Choroid plexus epithelial cell (primary cell): ENCODE data around the gene GPR65.
"Not testable (repeated sequence)": the region's sequence is repeated elsewhere in the genome, so short reads cannot be mapped to it uniquely, and the experiment has no call there.

Experiments used
- DNase-seq: peaks from one replicate; pipeline ENCODE4 v3.0.0-alpha.2; 2010; ENCODE audit warnings: low read depth
- H3K4me3 ChIP-seq: 2 replicates; pipeline ENCODE4 v1.5.1; 2011; ENCODE audit warnings: low read depth, mild to moderate bottlenecking, control low read depth, low read length, moderate library complexity
- TF ChIP-seq, protein P1 (sequence below): conservative IDR thresholded peaks from 2 replicates; pipeline ENCODE4 v1.5.1; 2011; ENCODE audit warnings: low read depth, mild to moderate bottlenecking, control low read depth, inconsistent platforms, low read length, moderate library complexity

The GPR65 gene

DNA sequence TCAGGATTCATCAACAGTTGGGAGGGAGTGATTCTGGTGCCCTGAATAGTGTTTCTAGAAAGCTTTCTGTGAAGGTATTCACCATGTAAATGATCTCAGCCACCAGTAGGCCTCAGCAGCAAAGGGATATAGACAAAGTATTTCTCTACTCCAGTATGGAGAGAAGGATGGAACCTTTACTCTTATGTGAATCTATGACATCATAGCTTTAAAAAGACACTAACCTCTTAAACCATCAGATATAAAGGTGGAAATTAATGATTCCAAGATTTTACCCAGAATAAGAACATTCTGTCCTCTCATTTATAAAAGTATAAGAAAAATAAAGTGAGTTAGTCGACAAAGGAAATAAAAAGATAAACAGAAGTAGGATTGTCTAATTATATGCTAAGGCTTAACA, 4.6 kb downstream of the GPR65 start:
- DNase-seq, result no peak
- TF ChIP-seq, protein P1, sequence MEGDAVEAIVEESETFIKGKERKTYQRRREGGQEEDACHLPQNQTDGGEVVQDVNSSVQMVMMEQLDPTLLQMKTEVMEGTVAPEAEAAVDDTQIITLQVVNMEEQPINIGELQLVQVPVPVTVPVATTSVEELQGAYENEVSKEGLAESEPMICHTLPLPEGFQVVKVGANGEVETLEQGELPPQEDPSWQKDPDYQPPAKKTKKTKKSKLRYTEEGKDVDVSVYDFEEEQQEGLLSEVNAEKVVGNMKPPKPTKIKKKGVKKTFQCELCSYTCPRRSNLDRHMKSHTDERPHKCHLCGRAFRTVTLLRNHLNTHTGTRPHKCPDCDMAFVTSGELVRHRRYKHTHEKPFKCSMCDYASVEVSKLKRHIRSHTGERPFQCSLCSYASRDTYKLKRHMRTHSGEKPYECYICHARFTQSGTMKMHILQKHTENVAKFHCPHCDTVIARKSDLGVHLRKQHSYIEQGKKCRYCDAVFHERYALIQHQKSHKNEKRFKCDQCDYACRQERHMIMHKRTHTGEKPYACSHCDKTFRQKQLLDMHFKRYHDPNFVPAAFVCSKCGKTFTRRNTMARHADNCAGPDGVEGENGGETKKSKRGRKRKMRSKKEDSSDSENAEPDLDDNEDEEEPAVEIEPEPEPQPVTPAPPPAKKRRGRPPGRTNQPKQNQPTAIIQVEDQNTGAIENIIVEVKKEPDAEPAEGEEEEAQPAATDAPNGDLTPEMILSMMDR, result no peak
- H3K4me3 ChIP-seq, result no peak overlapping the region

DNA sequence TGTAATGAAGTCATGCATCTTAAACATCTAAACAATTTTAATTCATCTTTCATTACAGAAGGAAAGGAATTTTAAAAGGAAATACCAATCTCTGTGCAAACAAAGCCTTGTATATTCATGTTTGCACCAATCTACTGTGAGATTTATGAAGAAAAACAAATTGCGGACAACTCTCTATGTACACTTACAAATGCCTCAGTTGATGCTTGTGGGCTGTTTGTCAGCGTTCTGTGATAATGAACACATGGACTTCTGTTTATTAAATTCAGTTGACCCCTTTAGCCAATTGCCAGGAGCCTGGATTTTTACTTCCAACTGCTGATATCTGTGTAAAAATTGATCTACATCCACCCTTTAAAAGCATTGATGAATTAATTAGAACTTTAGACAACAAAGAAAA, 5.4 kb downstream of the GPR65 start:
- TF ChIP-seq, protein P1, result no peak
- H3K4me3 ChIP-seq, result no peak overlapping the region
- DNase-seq, result no peak

DNA sequence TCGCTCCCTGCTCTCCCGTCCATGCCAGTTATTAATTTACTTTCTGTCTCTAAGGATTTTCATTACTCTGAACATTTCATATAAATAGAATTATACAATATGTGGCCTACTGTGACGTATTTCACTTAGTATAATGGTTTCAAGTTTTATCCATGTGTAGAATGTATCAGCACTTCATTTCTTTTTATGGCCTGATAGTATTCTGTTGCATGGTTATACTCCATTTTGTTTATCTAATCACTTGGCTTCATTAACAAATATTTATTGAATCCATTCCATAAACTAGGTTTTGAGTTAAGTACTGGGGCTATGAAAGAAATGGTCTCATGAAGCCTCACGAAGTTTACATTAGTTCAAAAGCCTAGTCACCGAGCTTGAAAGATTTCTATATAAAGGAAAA, 7.6 kb downstream of the GPR65 start:
- no peak overlapping the region for H3K4me3 ChIP-seq
- no peak for DNase-seq
- TF ChIP-seq, protein P1, result no peak

DNA sequence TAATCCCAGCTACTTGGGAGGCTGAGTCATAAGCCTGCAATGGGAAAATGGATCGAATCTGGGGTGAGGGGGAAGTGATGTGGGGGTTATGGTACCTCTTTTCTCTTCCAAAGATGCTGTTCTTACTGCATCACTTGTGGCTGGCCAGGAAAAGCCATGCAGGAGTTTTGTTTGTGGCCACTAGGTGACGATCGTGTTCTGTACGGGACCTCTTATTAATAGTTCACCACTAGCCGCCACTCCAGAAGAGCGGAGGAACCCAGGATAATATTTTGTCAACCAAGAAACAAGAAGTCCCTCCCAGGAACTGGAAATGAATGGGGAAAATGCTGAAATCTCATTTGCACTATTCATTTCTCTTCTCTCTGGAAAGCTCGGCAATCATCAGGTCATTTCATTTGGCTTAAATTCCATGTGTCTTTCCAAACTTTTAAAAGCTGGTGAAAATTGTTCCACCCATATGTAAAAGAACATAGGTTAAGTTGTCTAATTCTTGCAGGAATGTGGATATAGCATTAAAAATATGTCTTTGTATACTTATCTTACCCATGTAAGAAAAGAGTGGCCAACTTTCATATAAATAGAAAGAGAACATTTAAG, 8.9 kb downstream of the GPR65 start:
- TF ChIP-seq, protein P1, result peak; percentile 89
- no peak overlapping the region for H3K4me3 ChIP-seq
- DNase-seq, result peak; percentile 82

DNA sequence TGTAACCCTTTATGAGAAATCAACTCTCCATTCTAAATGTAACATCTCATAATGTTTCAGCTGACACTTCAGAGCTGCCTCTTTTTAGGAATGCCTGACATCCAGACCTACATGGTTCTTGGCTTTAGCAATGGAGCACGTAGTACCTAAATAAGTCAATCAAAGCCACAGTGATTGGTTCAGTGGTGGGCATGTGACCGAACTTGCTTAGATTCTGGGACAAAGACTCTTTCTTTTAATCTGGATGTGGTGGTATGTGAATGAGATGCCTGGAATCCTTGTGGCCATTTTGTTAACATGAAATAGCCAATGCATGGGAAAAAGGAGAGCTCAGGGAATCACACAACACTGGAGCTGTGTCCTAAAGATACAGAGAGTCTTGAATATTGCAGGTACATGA, 11.8 kb downstream of the GPR65 start:
- TF ChIP-seq, protein P1, result no peak
- H3K4me3 ChIP-seq, result no peak overlapping the region
- DNase-seq, result no peak

DNA sequence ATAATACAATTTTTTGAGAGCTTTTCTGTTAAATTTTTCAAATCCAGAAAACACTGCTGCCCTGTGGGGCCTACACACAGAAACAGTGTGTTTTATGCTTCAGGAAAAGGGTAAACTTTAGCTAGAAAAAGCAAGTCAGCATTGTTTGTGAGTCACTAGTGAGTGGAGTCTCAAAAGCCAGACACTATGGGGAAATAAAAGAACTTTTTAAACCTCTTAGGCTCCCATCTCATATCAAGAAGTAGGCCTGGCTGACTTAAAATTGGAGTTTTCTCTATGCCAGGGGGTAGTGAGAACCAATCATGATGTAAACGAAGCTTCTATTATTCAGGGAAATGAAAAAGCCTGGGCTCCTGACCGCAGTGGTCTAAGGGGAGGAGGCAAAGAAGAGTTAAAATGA, 12.6 kb downstream of the GPR65 start:
- no peak overlapping the region for H3K4me3 ChIP-seq
- TF ChIP-seq, protein P1, result no peak
- DNase-seq, result no peak

DNA sequence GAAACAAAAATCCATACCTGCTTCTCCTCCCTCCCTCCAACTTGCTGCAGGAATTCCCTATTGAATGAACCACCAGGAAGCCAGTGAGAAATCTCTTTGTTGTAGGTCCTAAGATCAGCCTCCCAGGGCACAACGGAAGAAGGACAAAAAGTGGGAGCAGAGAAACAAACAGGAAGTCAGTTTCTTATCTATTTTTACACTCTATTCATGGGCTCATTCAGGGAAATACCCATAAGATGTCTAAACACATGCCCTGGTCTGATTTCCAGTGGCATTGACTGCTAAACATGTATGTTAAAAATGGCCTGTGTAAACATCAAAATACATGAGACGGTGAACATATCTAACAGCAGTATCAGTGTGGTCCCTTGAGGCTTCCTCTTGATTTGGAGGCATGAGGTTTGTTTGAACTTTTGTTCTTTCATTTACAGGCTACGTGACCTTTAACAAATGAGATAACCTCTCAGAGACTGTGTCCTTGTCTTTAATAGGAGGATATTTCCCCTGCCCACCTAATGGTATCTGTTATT, 18.8 kb downstream of the GPR65 start:
- H3K4me3 ChIP-seq, result no peak overlapping the region
- TF ChIP-seq, protein P1, result no peak
- DNase-seq, result no peak

DNA sequence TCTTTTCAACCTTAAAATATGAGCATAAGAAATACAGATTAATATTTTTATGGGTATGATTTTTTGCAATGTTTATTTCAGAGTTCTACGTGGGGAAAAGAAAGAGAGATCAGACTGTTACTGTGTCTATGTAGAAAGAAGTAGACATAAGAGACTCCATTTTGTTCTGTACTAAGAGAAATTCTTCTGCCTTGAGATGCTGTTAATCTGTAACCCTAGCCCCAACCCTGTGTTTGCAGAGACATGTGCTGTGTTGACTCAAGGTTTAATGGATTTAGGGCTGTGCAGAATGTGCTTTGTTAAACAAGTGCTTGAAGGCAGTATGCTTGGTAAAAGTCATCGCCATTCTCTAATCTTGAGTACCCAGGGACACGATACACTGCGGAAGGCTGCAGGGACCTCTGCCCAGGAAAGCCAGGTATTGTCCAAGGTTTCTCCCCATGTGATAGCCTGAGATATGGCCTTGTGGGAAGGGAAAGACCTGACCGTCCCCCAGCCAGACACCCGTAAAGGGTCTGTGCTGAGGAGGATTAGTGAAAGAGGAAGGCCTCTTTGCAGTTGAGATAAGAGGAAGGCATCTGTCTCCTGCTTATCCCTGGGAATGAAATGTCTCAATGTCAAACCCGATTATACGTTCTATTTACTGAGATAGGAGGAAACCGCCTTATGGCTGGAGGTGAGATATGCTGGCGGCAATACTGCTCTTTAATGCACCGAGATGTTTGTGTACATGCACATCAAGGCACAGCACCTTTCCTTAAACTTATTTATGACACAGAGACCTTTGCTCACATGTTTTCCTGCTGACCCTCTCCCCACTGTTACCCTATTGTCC, 19.5 kb downstream of the GPR65 start:
- H3K4me3 ChIP-seq, DNase-seq: not testable (repeated sequence)
